T1000 (cell line): Measurements from ENCODE around the gene ACIN1.

Experiments
- DNase-seq: peaks from one replicate; lab custom pipeline; 2025; ENCODE audit warnings: mixed read lengths; lab: John Stamatoyannopoulos, UW

Gene ACIN1

DNA sequence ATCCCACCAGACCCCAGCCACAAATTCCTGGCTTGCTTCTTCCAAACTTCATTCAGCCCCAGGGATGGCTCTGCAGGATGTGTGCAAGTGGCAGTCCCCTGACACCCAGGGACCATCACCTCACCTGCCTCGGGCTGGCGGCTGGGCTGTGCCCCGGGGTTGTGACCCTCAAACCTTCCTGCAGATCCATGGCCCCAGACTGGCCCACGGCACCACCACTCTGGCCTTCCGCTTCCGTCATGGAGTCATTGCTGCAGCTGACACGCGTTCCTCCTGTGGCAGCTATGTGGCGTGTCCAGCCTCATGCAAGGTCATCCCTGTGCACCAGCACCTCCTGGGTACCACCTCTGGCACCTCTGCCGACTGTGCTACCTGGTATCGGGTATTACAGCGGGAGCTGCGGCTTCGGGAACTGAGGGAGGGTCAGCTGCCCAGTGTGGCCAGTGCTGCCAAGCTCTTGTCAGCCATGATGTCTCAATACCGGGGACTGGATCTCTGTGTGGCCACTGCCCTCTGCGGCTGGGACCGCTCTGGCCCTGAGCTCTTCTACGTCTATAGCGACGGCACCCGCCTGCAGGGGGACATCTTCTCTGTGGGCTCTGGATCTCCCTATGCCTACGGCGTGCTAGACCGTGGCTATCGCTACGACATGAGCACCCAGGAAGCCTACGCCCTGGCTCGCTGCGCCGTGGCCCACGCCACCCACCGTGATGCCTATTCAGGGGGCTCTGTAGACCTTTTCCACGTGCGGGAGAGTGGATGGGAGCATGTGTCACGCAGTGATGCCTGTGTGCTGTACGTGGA lies 52.6 kb downstream of the ACIN1 start, which contains the start of gene PSMB11:
Gene PSMB11 (plus strand): TSS at position 51 of the 804 bp plus-strand sequence. CDS start 14 bp downstream, at position 65.
- no peak for DNase-seq

GRCh38 chr14:23041729-23042128 lies 53.2 kb downstream of the ACIN1 start:
- DNase-seq = no peak

DNA sequence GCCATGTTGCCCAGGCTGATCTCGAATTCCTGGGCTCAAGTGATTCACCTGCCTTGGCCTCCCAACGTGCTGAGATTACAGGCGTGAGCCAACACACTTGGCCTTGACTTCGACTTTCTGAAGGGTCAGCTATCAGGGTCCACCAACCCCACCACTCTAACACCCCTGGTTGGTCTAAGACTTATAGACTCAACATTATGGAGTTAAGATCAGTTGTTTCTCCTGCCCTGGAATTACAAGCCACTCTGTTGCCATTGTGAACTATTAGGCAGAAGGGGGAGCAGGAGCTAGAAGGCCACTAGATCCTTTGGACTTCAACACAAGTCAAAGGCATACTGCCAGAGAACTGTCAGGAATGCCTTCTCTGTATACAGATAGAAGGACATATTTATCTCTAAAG lies 54.8 kb downstream of the ACIN1 start:
- DNase-seq = no peak

DNA sequence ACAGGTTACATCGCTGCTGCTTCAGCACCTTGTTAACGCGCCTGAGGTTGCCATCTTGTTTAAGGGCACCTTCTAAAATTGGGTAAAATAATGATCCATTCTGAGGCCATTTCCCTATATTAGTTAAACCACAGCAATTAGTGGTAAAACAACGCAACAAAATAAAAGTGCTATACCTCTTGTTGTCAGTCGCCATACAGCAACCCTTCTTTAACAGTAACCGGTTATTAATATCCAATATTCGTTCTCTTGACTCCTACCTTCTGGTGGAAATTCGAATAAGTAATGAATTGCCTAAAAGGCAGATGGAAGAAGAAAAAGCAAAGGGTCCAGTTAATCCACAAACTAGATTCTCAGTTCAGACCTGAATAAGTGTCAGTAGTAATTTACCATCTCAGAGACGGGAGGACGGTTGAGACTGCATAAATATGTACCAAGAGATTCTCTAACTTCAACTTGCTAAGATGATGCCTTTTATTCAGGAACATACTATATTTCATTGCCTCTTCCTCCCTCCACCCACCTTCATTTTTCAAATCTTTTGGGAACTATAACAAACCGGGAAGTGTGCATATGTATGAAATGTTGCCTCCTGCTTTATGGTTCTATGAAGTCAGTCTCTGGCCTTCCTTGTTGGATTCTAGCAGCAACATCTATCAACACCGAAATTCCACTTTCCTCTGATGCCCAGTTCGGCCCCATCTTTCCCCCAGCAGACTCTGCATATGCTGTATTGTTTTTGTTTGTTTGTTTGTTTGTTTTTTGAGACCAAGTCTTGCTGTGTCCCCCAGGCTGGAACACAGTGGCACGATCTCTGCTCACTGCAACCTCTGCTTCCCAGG lies 59.4 kb downstream of the ACIN1 start:
- no peak for DNase-seq

- no peak for DNase-seq
Observed at GRCh38 chr14:23034498-23035302, 60.2 kb downstream of the ACIN1 start, which contains the start of gene PSMB5. Gene PSMB5, minus strand, starts transcription at chr14:23034900. Its CDS starts 19 bp downstream, at chr14:23034881.

- DNase-seq = no peak
Observed at GRCh38 chr14:23033801-23034497, 61.0 kb downstream of the ACIN1 start.

GRCh38 chr14:23033251-23033727 lies 61.6 kb downstream of the ACIN1 start:
- no peak for DNase-seq

DNA sequence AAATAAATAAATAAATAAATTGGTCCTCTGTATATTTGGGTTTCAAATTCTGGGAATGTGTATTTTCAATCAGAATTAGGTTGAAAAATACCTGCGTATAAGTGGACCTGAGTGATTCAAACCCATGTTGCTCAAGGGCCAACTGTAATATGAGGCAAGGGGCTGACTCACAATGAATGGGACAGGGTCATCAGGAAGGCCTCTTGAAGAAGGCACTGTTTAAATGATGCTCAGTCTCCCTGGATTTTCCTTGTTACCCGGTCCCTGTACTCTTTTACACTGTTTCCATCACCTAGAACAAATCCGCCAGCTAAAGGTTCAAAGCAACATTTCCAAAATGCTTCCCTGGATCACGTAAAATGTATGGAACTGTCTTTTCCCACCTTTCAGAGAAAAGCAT lies 64.0 kb downstream of the ACIN1 start:
- DNase-seq = no peak

- no peak for DNase-seq
Observed at GRCh38 chr14:23028799-23029198, 66.1 kb downstream of the ACIN1 start.

GRCh38 chr14:23025151-23025814 lies 69.7 kb downstream of the ACIN1 start:
- DNase-seq = no peak

GRCh38 chr14:23024612-23025075 lies 70.3 kb downstream of the ACIN1 start:
- DNase-seq = no peak

GRCh38 chr14:23023795-23024152 lies 71.2 kb downstream of the ACIN1 start:
- no peak for DNase-seq

- DNase-seq = no peak
Observed at GRCh38 chr14:23023022-23023794, 71.7 kb downstream of the ACIN1 start.

DNA sequence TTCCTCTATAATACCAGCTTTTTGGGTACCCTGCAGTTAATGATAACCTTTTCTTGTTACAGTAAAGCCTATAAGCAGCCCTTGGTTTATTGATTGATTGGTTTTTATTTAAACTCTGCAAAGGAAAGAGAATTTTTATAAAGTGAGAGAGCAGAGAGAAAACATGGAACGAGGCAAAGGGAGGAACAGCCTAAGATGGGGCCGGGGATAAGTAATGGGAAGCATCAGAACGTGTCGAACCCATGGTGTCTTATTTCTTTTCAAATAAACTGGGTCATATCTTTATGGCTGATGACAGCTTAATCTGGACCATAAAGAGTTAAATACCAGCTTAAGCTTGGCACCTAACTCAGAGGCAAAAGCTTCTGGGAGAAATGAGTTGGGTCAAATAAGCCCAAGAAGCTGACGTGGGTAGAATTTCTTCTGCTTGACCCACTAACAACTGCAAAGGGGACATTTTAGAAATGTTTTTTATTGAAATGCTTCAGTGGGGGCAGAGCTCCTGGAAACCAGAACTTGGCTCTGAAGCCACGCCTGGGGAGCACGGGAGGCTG lies 73.0 kb downstream of the ACIN1 start:
- no peak for DNase-seq

GRCh38 chr14:23021434-23021833 lies 73.5 kb downstream of the ACIN1 start:
- DNase-seq = no peak

DNA sequence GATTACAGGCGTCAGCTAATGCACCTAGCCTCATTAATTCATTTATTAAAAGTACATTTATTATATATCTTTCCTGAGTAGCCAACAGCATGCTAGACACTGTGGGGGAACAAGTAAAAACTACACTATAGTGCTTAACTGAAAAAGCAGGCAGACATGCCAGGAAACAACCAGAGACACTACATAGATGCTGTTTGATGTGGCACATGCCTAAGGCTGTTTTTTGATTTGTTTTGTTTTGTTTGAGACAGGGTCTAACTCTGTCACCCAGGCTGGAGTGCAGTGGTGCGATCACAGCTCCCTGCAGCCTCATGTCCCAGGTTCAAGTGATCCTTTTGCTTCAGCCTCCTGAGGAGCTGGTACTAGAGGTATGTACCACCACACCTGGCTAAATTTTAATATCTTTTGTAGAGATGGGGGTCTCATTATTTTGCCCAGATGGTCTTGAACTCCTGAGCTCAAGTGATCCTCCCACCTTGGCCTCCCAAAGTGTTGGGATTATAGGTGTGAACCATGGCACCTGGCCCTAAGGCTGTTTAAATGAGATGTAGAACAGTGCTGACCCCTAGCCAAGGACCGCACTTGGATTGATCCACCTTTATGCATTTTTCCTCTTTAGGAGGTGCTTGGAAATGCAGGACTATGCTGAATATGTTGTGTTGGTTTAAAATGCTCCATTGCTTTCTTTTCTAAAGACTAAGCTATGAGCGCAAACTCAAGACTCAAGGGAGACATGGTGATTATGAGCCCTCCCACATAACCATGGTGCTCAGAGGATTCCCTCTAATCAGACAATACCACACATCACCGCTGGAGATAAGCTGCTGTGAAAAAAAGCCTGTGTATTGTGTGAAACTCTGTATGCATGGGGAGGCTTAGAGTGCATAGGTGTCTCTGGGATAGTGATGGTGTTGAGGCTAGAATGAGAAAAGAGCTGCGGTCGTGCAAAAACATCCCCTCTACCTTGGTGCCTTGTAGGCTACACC lies 74.5 kb downstream of the ACIN1 start:
- no peak for DNase-seq

GRCh38 chr14:23018107-23018506 lies 76.8 kb downstream of the ACIN1 start:
- no peak for DNase-seq

DNA sequence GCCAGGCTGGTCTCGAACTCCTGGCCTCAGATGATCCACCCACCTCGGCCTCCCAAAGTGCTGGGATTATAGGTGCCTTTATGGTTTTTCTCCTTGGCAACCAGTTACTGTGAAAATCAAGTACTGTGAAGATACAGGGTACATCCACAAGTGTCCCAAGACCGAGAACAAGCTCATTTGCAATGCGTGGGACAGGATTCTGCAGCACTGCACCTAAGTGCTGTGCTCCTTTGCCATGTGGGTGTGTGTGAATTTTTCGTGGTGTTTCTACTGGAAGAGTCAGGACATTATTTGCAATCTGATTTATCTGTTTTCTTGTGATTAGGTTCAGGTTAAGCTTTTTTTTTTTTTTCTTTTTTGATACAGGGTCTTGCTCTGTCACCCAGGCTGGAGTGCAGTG lies 77.8 kb downstream of the ACIN1 start:
- DNase-seq = no peak
